Measurements from ENCODE around the gene TPST2. TPM values are rescaled to one million over a fixed set of nuclear protein-coding genes. Genes with fewer than 3 reads are reported as not detected.

The TPST2 gene
- total RNA-seq, 1 experiment from 2014 or later = 50.1 TPM

DNA sequence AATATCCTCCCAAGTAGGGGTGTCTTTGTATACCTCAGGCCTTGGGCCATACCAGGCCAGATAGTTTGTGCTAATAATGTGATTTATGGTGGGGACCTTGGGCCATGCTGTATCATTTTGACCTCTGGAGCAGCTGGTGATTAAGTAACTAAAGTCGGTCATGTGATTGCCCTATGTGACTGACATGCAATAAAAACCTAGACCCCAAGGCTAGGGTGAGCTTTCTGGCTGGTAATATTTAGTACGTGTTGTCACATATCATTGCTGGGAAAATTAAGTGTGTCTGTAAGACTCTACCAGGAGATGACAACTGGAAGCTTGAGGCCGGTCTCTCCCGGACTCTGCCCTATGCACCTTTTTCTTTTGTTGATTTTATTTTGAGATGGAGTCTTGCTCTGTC is 65.1 kb downstream of the TPST2 start:
- no peaks in the 10 kb centered on the region; the same call in 1 of the 2 replicates for H3K79me2 ChIP-seq (ENCODE audit: insufficient read depth, low read length)
- Mint-ChIP-seq H3K27me3 (ENCODE audit: low read depth) (no peaks in the 10 kb centered on the region), H3K27ac (no peak overlapping the region), H3K9me3 (no peaks in the 10 kb centered on the region), H3K36me3 (ENCODE audit: insufficient read depth in 1 of 3, low read depth in 3 of 3) (peaks cover 13 to 54% (median 48%) of the 10 kb centered on the region in 3 experiments; a peak in 6 of 7 replicates), H3K4me3 (no peak overlapping the region), H3K4me1 (no peaks in the 10 kb centered on the region)
- H2AFZ ChIP-seq (ENCODE audit: low read length) = no peak overlapping the region
- H3K27me3 ChIP-seq (ENCODE audit: insufficient read depth, low read length) = no peaks in the 10 kb centered on the region
- no peak overlapping the region for H4K8ac ChIP-seq (replicated peaks; ENCODE audit: insufficient read length, low read depth, low read length)
- no peak overlapping the region for H3K23ac ChIP-seq (ENCODE audit: insufficient read length, low read depth, low read length)
- H3K4me1 ChIP-seq (ENCODE audit: insufficient read depth, low read length) = no peaks in the 10 kb centered on the region
- H2BK20ac ChIP-seq (ENCODE audit: low read depth, low read length, poor library complexity, severe bottlenecking) = no peak overlapping the region
- H3K4me2 ChIP-seq (ENCODE audit: insufficient read depth, insufficient read length, low read length) = no peak overlapping the region
- no peak overlapping the region for H3K27ac ChIP-seq (ENCODE audit: insufficient read length, low read depth, low read length)
- H3K79me1 ChIP-seq (ENCODE audit: insufficient read depth, low read depth, low read length, poor library complexity, severe bottlenecking) = no peaks in the 10 kb centered on the region
- TF ChIP-seq, protein P1, sequence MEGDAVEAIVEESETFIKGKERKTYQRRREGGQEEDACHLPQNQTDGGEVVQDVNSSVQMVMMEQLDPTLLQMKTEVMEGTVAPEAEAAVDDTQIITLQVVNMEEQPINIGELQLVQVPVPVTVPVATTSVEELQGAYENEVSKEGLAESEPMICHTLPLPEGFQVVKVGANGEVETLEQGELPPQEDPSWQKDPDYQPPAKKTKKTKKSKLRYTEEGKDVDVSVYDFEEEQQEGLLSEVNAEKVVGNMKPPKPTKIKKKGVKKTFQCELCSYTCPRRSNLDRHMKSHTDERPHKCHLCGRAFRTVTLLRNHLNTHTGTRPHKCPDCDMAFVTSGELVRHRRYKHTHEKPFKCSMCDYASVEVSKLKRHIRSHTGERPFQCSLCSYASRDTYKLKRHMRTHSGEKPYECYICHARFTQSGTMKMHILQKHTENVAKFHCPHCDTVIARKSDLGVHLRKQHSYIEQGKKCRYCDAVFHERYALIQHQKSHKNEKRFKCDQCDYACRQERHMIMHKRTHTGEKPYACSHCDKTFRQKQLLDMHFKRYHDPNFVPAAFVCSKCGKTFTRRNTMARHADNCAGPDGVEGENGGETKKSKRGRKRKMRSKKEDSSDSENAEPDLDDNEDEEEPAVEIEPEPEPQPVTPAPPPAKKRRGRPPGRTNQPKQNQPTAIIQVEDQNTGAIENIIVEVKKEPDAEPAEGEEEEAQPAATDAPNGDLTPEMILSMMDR (conservative IDR thresholded peaks at IDR 0.05) = no peak
- no peak overlapping the region for H3K18ac ChIP-seq (ENCODE audit: insufficient read length, low read depth, low read length)
- no peak overlapping the region for H2BK5ac ChIP-seq (ENCODE audit: insufficient read length, low read length)
- no peak overlapping the region for H2BK120ac ChIP-seq (ENCODE audit: low read depth, low read length, poor library complexity, severe bottlenecking)
- no peak overlapping the region for H4K91ac ChIP-seq (ENCODE audit: insufficient read length, low read depth, low read length)
- H2BK12ac ChIP-seq (ENCODE audit: insufficient read length, low read depth, low read length) = no peak overlapping the region
- H3K14ac ChIP-seq (ENCODE audit: insufficient read depth, low read length) = no peak overlapping the region
- H2BK15ac ChIP-seq (ENCODE audit: low read depth, low read length) = no peak overlapping the region
- no peak overlapping the region for H3K9ac ChIP-seq (ENCODE audit: extremely low read depth, insufficient read length, low read length)
- no peak for DNase-seq
- no peak overlapping the region for H3K56ac ChIP-seq (ENCODE audit: insufficient read length, low read depth, low read length)
- H3K4ac ChIP-seq (ENCODE audit: low read depth, low read length) = no peak overlapping the region
- H3K23me2 ChIP-seq (ENCODE audit: insufficient read length, low read depth, low read length, poor library complexity, severe bottlenecking) = no peaks in the 10 kb centered on the region
- WGBS (ENCODE audit: extremely low coverage, insufficient read length, low lambda C conversion rate) = no CpG with 5 or more reads among the region's 4 CpGs
- H3K9me3 ChIP-seq (ENCODE audit: control insufficient read depth, low read depth, low read length) = no peaks in the 10 kb centered on the region
- H3T11ph ChIP-seq (ENCODE audit: low read length) = no peak overlapping the region
- no peaks in the 10 kb centered on the region for H4K20me1 ChIP-seq (ENCODE audit: control insufficient read depth, insufficient read depth, insufficient read length)
- H2AK5ac ChIP-seq (ENCODE audit: insufficient read length, low read length) = no peak overlapping the region
- no peak overlapping the region for H4K5ac ChIP-seq (ENCODE audit: insufficient read length, low read depth, low read length)

All from H9 (cell line).